DND-41 (cell line): ENCODE measurements around the gene GNL2.

Experiments
- ATAC-seq: fragments of 200-7000 bp; cut with Tn5 transposase; 3 replicates; pipeline ENCODE4 v1.9.1; 2021; ENCODE audit warnings: low read depth; ENCODE audit not compliant: insufficient read depth
- DNase-seq: peaks from one replicate; pipeline ENCODE4 v3.0.0-alpha.2; 2020
- H2AFZ ChIP-seq: 2 replicates; pipeline ENCODE4 v1.6.0; 2012; ENCODE audit warnings: low read depth, low read length
- H3K27ac ChIP-seq: 2 replicates; pipeline ENCODE4 v1.5.1; 2012; ENCODE audit warnings: low read length, inconsistent platforms
- H3K27me3 ChIP-seq: fragments of 200-600 bp; sonication (generic); 2 replicates; pipeline ENCODE4 v1.6.0; 2012; ENCODE audit warnings: low read length, mild to moderate bottlenecking, inconsistent platforms; ENCODE audit not compliant: insufficient read depth, poor library complexity
- H3K36me3 ChIP-seq: 2 replicates; pipeline ENCODE4 v1.5.1; 2012; ENCODE audit warnings: low read length, inconsistent platforms; ENCODE audit not compliant: insufficient read depth
- H3K4me1 ChIP-seq: 2 replicates; pipeline ENCODE4 v1.5.1; 2012; ENCODE audit warnings: mild to moderate bottlenecking, low read length; ENCODE audit not compliant: insufficient read depth
- H3K4me2 ChIP-seq: 2 replicates; pipeline ENCODE4 v1.6.0; 2012; ENCODE audit warnings: mild to moderate bottlenecking, moderate library complexity, low read length, inconsistent platforms; ENCODE audit not compliant: insufficient read depth
- H3K4me3 ChIP-seq, 2 experiments: fragments of 200-600 bp in 1 of 2; shearing (Covaris generic) in 1 of 2; 2 replicates each; pipeline ENCODE4 v1.5.1; 2012 to 2016; ENCODE audit warnings: inconsistent platforms in 2 of 2, low read length in 2 of 2, mild to moderate bottlenecking in 2 of 2, low read depth in 1 of 2, moderate library complexity in 1 of 2
- H3K79me2 ChIP-seq: 2 replicates; pipeline ENCODE4 v1.6.0; 2012; ENCODE audit warnings: low read length, inconsistent platforms; ENCODE audit not compliant: insufficient read depth
- H3K9ac ChIP-seq: 2 replicates; pipeline ENCODE4 v1.6.0; 2012; ENCODE audit warnings: low read depth, mild to moderate bottlenecking, inconsistent platforms, low read length, moderate library complexity
- H3K9me3 ChIP-seq: 2 replicates; pipeline ENCODE4 v1.5.1; 2012; ENCODE audit warnings: low read length, moderate library complexity, mild to moderate bottlenecking, inconsistent platforms; ENCODE audit not compliant: insufficient read depth, severe bottlenecking
- H4K20me1 ChIP-seq: 2 replicates; pipeline ENCODE4 v1.6.0; 2012; ENCODE audit warnings: low read length; ENCODE audit not compliant: insufficient read depth
- CTCF ChIP-seq: IDR thresholded peaks from 2 replicates; pipeline ENCODE4 v1.5.1; 2012; ENCODE audit warnings: borderline replicate concordance, low read length, moderate library complexity, mild to moderate bottlenecking; ENCODE audit not compliant: poor library complexity, severe bottlenecking; ENCODE audit errors: extremely low read depth
- EZH2 ChIP-seq: IDR thresholded peaks from 3 replicates; pipeline ENCODE4 v1.6.1; 2012; ENCODE audit warnings: borderline replicate concordance, low read depth, mild to moderate bottlenecking, moderate library complexity, low read length, inconsistent platforms; ENCODE audit not compliant: severe bottlenecking

The GNL2 gene

DNA sequence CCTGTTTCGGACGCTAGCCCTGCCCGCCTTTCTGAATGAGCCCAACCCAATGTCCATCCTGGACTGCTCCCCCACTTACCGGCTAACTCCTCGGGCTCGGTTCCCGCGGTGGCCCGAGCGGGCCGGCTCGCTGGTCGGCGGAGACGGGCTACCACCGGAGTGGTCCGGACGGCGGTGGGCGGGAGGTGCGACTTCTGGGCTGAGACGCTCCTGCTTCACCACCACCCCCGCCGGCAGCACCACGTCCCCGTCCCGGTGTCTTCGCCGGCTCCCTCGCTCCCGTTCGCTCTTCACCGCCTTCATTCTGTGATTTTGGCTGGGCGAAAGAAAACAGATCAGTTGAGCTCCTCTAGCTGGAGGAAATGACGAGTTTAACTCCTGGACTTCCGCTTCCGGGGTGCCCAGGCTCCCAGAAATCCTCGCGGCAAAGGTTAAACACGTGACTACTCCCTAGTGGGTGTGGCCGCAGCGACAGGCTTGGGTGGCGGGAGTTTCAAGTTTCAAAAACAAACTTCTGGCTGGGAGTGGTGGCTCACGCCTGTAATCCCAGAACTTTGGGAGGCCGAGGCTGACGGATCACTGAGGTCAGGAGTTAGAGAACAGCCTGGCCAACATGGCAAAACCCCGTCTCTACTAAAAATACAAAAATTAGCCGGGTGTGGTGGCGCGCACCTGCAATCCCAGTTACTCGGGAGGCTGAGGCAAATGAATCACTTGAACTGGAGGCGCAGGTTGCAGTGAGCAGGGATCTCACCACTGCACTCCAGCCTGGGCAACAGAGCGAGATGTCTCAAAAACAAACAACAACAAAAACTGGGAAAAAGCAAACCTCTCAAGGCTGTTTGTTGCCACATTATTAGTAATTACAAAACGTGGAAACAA, 41.6 kb downstream of the GNL2 start, which contains the start of gene SNIP1:
Gene SNIP1 (minus strand): TSS at position 367 of the 882 bp plus-strand sequence. CDS start 64 bp downstream, at position 303.
- Histone ChIP-seq H2AFZ (peak within 1 kb of the TSS; percentile 84), H3K27me3 (no peaks in the 10 kb centered on the region), H4K20me1 (peaks cover 17% of the 10 kb centered on the region), H3K4me3 (peak within 1 kb of the TSS; percentile 77 to 83), H3K4me2 (peak within 1 kb of the TSS; percentile 83), H3K9ac (peak within 1 kb of the TSS; percentile 83), H3K79me2 (peaks cover 45% of the 10 kb centered on the region), H3K9me3 (peaks cover 4% of the 10 kb centered on the region), H3K36me3 (peaks cover 29% of the 10 kb centered on the region), H3K4me1 (peaks cover 32% of the 10 kb centered on the region), H3K27ac (peak within 1 kb of the TSS; percentile 80)
- TF ChIP-seq EZH2 (no peak), CTCF (no peak)
- DNase-seq (peak; percentile 93), ATAC-seq (peak; percentile 99)

DNA sequence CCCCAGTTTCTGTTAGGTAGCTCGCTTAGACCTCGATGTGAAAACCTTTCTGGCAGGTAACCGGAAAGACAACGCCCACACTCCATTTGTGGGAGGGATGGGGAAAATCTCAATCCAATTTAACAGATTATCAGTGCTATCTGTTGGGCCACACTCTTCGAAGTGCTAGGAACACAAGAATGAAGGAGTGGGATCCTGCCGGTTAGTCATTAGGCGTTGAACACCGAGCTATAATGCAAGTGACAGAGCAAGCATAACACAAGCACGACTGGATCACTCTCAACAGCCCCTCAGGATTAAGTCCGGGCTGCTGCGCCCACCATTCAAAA, 42.2 kb downstream of the GNL2 start:
- DNase-seq, result no peak

DNA sequence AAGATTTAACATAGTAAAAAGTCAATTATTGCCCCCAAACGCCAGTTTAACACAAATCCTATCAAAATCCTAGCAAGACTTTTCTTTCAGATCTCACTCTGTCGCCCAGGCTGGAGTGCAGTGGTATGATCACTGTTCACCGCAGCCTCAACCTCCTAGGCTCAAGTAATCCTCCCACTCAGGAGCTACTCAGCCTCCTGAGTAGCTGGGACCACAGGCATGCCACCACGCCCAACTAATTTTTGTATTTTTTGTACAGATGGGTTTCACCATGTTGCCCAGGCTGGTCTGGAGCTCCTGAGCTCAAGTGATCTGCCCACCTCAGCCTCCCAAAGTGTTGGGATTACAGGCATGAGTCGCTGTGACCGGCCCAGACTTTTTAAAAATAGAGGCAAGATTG, 46.4 kb downstream of the GNL2 start:
- H3K36me3 ChIP-seq, result peaks cover 68% of the 10 kb centered on the region
- no peak overlapping the region for H3K9ac ChIP-seq
- H3K4me2 ChIP-seq, result no peak overlapping the region
- H3K4me1 ChIP-seq, result peaks cover 29% of the 10 kb centered on the region
- H3K27ac ChIP-seq, result no peak overlapping the region
- H2AFZ ChIP-seq, result no peak overlapping the region
- H4K20me1 ChIP-seq, result peaks cover 20% of the 10 kb centered on the region
- TF ChIP-seq EZH2, result no peak
- TF ChIP-seq CTCF, result no peak
- peaks cover under 1% of the 10 kb centered on the region for H3K9me3 ChIP-seq
- ATAC-seq (no peak), DNase-seq (no peak)
- H3K79me2 ChIP-seq, result peaks cover 47% of the 10 kb centered on the region
- no peak overlapping the region for H3K4me3 ChIP-seq
- no peaks in the 10 kb centered on the region for H3K27me3 ChIP-seq

More for the DNA sequence above, 42.2 kb downstream of the GNL2 start:
- peaks cover 35% of the 10 kb centered on the region for H3K36me3 ChIP-seq
- H3K4me2 ChIP-seq, result peak overlapping the region; percentile 83
- peaks cover 47% of the 10 kb centered on the region for H3K79me2 ChIP-seq
- peak overlapping the region; percentile 77 to 83 for H3K4me3 ChIP-seq
- no peaks in the 10 kb centered on the region for H3K27me3 ChIP-seq
- peaks cover 17% of the 10 kb centered on the region for H4K20me1 ChIP-seq
- no peak for TF ChIP-seq CTCF
- no peak for TF ChIP-seq EZH2
- peaks cover 4% of the 10 kb centered on the region for H3K9me3 ChIP-seq
- H3K27ac ChIP-seq, result peak overlapping the region; percentile 80
- peak; percentile 8; the same call in 1 of the 3 replicates for ATAC-seq
- peaks cover 32% of the 10 kb centered on the region for H3K4me1 ChIP-seq
- peak overlapping the region; percentile 83 for H3K9ac ChIP-seq
- peak overlapping the region; percentile 84 for H2AFZ ChIP-seq
